Astrocyte (in vitro differentiated cells and primary cell): ENCODE measurements around the gene ZNF516. TPM values are rescaled to one million over a fixed set of nuclear protein-coding genes. Genes with fewer than 3 reads are reported as not detected.

ENCODE experiments used
- DNase-seq: peaks from one replicate; pipeline ENCODE4 v3.0.0-alpha.2; 2010; ENCODE audit warnings: low read depth
- FAIRE-seq: peaks from 2 replicates; lab custom pipeline; 2011; peaks lifted over from hg19 to GRCh38; lab: Jason Lieb, UNC
- H2AFZ ChIP-seq: 2 replicates; pipeline ENCODE4 v1.6.0; 2012; ENCODE audit warnings: low read depth, low read length, inconsistent platforms
- H3K27ac ChIP-seq: 2 replicates; pipeline ENCODE4 v1.5.1; 2011; ENCODE audit warnings: low read depth, low read length, inconsistent platforms
- H3K27me3 ChIP-seq: 2 replicates; pipeline ENCODE4 v1.6.0; 2011; ENCODE audit warnings: low read length, inconsistent platforms; ENCODE audit not compliant: insufficient read depth
- H3K36me3 ChIP-seq: 2 replicates; pipeline ENCODE4 v1.5.1; 2011; ENCODE audit warnings: low read length, inconsistent platforms; ENCODE audit not compliant: insufficient read depth
- H3K4me1 ChIP-seq: 2 replicates; pipeline ENCODE4 v1.5.1; 2011; ENCODE audit warnings: low read length, inconsistent platforms; ENCODE audit not compliant: insufficient read depth
- H3K4me2 ChIP-seq: 2 replicates; pipeline ENCODE4 v1.6.0; 2012; ENCODE audit warnings: low read length, inconsistent platforms
- H3K4me3 ChIP-seq: 2 replicates; pipeline ENCODE4 v1.5.1; 2011; ENCODE audit warnings: low read depth, mild to moderate bottlenecking, low read length, inconsistent platforms; ENCODE audit not compliant: insufficient read depth
- H3K79me2 ChIP-seq: 2 replicates; pipeline ENCODE4 v1.6.0; 2012; ENCODE audit warnings: mild to moderate bottlenecking, low read length, inconsistent platforms; ENCODE audit not compliant: insufficient read depth
- H3K9ac ChIP-seq: 2 replicates; pipeline ENCODE4 v1.6.0; 2012; ENCODE audit warnings: mild to moderate bottlenecking, low read length, inconsistent platforms
- H3K9me3 ChIP-seq: 2 replicates; pipeline ENCODE4 v1.5.1; 2012; ENCODE audit warnings: low read depth, mild to moderate bottlenecking, low read length, inconsistent platforms; ENCODE audit not compliant: insufficient read depth
- H4K20me1 ChIP-seq: 2 replicates; pipeline ENCODE4 v1.6.0; 2012; ENCODE audit warnings: low read length, inconsistent platforms; ENCODE audit not compliant: insufficient read depth
- H3K27ac Mint-ChIP-seq: one replicate; pipeline ENCODE4 v1.8.0; 2021; ENCODE audit warnings: mild to moderate bottlenecking, mixed read lengths; ENCODE audit not compliant: unreplicated experiment
- H3K27me3 Mint-ChIP-seq: one replicate; pipeline ENCODE4 v1.8.0; 2021; ENCODE audit warnings: low read depth, mixed read lengths; ENCODE audit not compliant: unreplicated experiment
- H3K36me3 Mint-ChIP-seq: one replicate; pipeline ENCODE4 v1.8.0; 2021; ENCODE audit warnings: low read depth, mixed read lengths; ENCODE audit not compliant: unreplicated experiment
- H3K4me1 Mint-ChIP-seq: one replicate; pipeline ENCODE4 v1.8.0; 2021; ENCODE audit warnings: low read depth, mixed read lengths; ENCODE audit not compliant: unreplicated experiment
- H3K4me3 Mint-ChIP-seq: one replicate; pipeline ENCODE4 v1.8.0; 2021; ENCODE audit warnings: mild to moderate bottlenecking, moderate library complexity, mixed read lengths; ENCODE audit not compliant: unreplicated experiment
- H3K9me3 Mint-ChIP-seq: one replicate; pipeline ENCODE4 v1.8.0; 2021; ENCODE audit warnings: mild to moderate bottlenecking, mixed read lengths; ENCODE audit not compliant: unreplicated experiment
- CTCF ChIP-seq: IDR thresholded peaks from 2 replicates; pipeline ENCODE4 v1.5.1; 2011; ENCODE audit warnings: low read depth, mild to moderate bottlenecking, inconsistent platforms, low read length, moderate library complexity; ENCODE audit not compliant: insufficient read depth
- EZH2 ChIP-seq: IDR thresholded peaks from 2 replicates; pipeline ENCODE4 v1.6.1; 2012; ENCODE audit warnings: mild to moderate bottlenecking, low read length, inconsistent platforms; ENCODE audit not compliant: insufficient read depth
- total RNA-seq: library from RNA; stranded (reverse); gene quantifications from 2 replicates; pipeline ENCODE4 v1.2.1, GENCODE V29; 2021

ZNF516 gene
- total RNA-seq, 1 donor from 2014 or later, result 59.8 TPM

GRCh38 chr18:76504749-76505148 lies 9.7 kb upstream of the ZNF516 start:
- FAIRE-seq (no peak), DNase-seq (no peak)
- H3K27me3 ChIP-seq, result no peaks in the 10 kb centered on the region
- no peaks in the 10 kb centered on the region for H3K9me3 ChIP-seq
- H3K27me3 Mint-ChIP-seq, result no peaks in the 10 kb centered on the region
- no peaks in the 10 kb centered on the region for H3K79me2 ChIP-seq
- H3K4me3 Mint-ChIP-seq, result no peak overlapping the region
- no peaks in the 10 kb centered on the region for H3K4me1 ChIP-seq
- no peak overlapping the region for H3K4me2 ChIP-seq
- H4K20me1 ChIP-seq, result no peaks in the 10 kb centered on the region
- no peak overlapping the region for H3K4me3 ChIP-seq
- no peak overlapping the region for H3K9ac ChIP-seq
- no peaks in the 10 kb centered on the region for H3K4me1 Mint-ChIP-seq
- TF ChIP-seq EZH2, result no peak
- TF ChIP-seq CTCF, result no peak
- H2AFZ ChIP-seq, result no peak overlapping the region
- H3K9me3 Mint-ChIP-seq, result no peaks in the 10 kb centered on the region
- no peaks in the 10 kb centered on the region for H3K36me3 ChIP-seq
- H3K27ac Mint-ChIP-seq, result no peak overlapping the region
- no peak overlapping the region for H3K27ac ChIP-seq
- no peaks in the 10 kb centered on the region for H3K36me3 Mint-ChIP-seq

GRCh38 chr18:76503649-76504386 lies 8.8 kb upstream of the ZNF516 start:
- H3K9ac ChIP-seq, result no peak overlapping the region
- no peak overlapping the region for H3K4me3 ChIP-seq
- no peak for FAIRE-seq
- no peaks in the 10 kb centered on the region for H4K20me1 ChIP-seq
- Mint-ChIP-seq H3K27ac (no peak overlapping the region), H3K27me3 (no peaks in the 10 kb centered on the region), H3K9me3 (no peaks in the 10 kb centered on the region), H3K4me1 (no peaks in the 10 kb centered on the region), H3K4me3 (no peak overlapping the region), H3K36me3 (no peaks in the 10 kb centered on the region)
- H2AFZ ChIP-seq, result peak overlapping the region; percentile 24
- H3K4me1 ChIP-seq, result no peaks in the 10 kb centered on the region
- no peaks in the 10 kb centered on the region for H3K79me2 ChIP-seq
- no peak overlapping the region for H3K27ac ChIP-seq
- H3K36me3 ChIP-seq, result no peaks in the 10 kb centered on the region
- no peak for DNase-seq
- TF ChIP-seq EZH2 (no peak), CTCF (no peak)
- H3K4me2 ChIP-seq, result no peak overlapping the region
- H3K27me3 ChIP-seq, result no peaks in the 10 kb centered on the region
- no peaks in the 10 kb centered on the region for H3K9me3 ChIP-seq

GRCh38 chr18:76502551-76502950 lies 7.5 kb upstream of the ZNF516 start:
- H3K9me3 Mint-ChIP-seq, result no peaks in the 10 kb centered on the region

More at GRCh38 chr18:76502551-76502950, 7.5 kb upstream of the ZNF516 start:
- Histone ChIP-seq H3K36me3 (no peaks in the 10 kb centered on the region), H3K9me3 (no peaks in the 10 kb centered on the region), H2AFZ (no peak overlapping the region), H3K4me3 (no peak overlapping the region), H3K4me1 (no peaks in the 10 kb centered on the region), H4K20me1 (no peaks in the 10 kb centered on the region), H3K9ac (no peak overlapping the region), H3K27ac (no peak overlapping the region), H3K79me2 (no peaks in the 10 kb centered on the region), H3K4me2 (no peak overlapping the region), H3K27me3 (no peaks in the 10 kb centered on the region)
- TF ChIP-seq EZH2, result no peak
- TF ChIP-seq CTCF, result no peak
- Mint-ChIP-seq H3K4me3 (no peak overlapping the region), H3K36me3 (no peaks in the 10 kb centered on the region), H3K4me1 (no peaks in the 10 kb centered on the region), H3K27ac (no peak overlapping the region), H3K27me3 (no peaks in the 10 kb centered on the region)
- DNase-seq (no peak), FAIRE-seq (no peak)
